ENCODE results near the gene RABGAP1. TPM values are rescaled to one million over a fixed set of nuclear protein-coding genes. Genes with fewer than 3 reads are reported as not detected.

Gene RABGAP1
- total RNA-seq, 1 donor from 2014 or later: 60.2 TPM

DNA sequence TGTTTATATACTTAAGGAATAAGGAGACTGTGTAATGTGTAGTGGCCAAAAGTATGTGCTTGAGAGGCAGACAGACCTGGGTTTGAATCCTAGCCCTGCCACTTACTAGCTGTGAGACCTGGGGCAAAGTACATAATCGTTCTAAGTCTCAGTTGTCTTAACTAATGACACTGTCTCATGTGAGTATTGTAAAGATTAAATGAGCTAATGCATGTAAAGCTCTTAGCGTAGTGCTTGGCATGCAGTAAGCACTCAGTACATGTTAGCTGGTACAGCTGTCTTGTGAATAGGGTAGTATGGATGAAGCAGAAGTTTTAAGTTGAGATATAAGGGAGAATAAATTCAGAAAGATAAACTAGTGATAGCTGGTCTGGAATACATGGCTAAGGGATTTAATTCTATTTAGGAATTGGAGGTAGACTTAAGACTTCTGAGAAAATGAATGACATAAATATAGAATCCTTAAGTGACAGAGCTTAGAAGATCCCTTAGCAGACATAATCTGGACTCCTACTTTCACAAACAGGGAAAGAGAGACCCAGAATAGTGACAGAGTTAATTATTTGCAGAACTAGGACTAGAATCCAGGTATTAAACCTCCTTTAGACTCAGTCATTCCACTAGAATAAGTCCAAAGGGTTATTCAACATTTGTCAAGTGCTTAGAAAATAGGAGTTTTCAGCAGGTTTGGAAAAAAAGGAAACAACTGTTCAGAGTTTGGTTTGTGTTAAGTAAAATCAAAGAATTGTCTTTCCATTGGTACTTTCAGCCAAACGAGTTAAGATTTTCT is 105.8 kb downstream of the RABGAP1 start:
- Histone ChIP-seq H3K4me1 (peaks cover 13% of the 10 kb centered on the region), H3K9me3 (no peaks in the 10 kb centered on the region), H3K4me3 (no peak overlapping the region), H3K36me3 (no peaks in the 10 kb centered on the region), H3K27me3 (no peaks in the 10 kb centered on the region), H3K27ac (peak overlapping the region; percentile 15)
- no peak for DNase-seq (ENCODE audit: extremely low spot score in 2 of 2)
- TF ChIP-seq, protein P1, sequence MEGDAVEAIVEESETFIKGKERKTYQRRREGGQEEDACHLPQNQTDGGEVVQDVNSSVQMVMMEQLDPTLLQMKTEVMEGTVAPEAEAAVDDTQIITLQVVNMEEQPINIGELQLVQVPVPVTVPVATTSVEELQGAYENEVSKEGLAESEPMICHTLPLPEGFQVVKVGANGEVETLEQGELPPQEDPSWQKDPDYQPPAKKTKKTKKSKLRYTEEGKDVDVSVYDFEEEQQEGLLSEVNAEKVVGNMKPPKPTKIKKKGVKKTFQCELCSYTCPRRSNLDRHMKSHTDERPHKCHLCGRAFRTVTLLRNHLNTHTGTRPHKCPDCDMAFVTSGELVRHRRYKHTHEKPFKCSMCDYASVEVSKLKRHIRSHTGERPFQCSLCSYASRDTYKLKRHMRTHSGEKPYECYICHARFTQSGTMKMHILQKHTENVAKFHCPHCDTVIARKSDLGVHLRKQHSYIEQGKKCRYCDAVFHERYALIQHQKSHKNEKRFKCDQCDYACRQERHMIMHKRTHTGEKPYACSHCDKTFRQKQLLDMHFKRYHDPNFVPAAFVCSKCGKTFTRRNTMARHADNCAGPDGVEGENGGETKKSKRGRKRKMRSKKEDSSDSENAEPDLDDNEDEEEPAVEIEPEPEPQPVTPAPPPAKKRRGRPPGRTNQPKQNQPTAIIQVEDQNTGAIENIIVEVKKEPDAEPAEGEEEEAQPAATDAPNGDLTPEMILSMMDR (IDR thresholded peaks at IDR 0.05): no peak
- TF ChIP-seq POLR2A (IDR thresholded peaks at IDR 0.05): no peak
- TF ChIP-seq POLR2AphosphoS5 (IDR thresholded peaks at IDR 0.05; ENCODE audit: insufficient read depth in 1 of 2, low read depth in 1 of 2): no peak
- intact Hi-C loops (cut with DNase I): no loop called here

DNA sequence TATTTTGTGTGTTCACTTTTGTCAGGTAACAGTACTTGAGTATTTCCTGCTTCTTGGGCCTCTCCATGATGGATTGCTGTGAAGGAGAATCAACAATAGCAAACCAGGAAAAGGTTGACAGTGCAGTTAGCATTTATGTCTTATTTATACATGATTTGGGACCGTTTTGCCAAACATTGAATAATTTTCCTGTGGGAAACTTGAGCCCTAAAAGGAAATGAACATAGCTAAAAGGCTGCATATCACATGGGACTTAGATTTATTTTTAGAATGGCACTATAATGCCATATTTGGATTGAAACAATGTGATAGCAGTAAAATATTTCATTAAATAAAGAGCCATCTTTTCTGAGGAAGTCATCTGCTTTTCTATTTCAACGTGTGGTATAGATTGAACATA is 107.9 kb downstream of the RABGAP1 start:
- Histone ChIP-seq H3K36me3 (no peaks in the 10 kb centered on the region), H3K27me3 (no peaks in the 10 kb centered on the region), H3K27ac (peak overlapping the region; percentile 65), H3K4me3 (no peak overlapping the region), H3K9me3 (no peaks in the 10 kb centered on the region), H3K4me1 (peaks cover 13% of the 10 kb centered on the region)
- TF ChIP-seq POLR2AphosphoS5 (IDR thresholded peaks at IDR 0.05; ENCODE audit: insufficient read depth in 1 of 2, low read depth in 1 of 2): peak in 1 of 2 donors; percentile 57
- TF ChIP-seq, protein P1 (IDR thresholded peaks at IDR 0.05): no peak
- DNase-seq (ENCODE audit: extremely low spot score in 2 of 2): no peak
- intact Hi-C loops (cut with DNase I): no loop called here

DNA sequence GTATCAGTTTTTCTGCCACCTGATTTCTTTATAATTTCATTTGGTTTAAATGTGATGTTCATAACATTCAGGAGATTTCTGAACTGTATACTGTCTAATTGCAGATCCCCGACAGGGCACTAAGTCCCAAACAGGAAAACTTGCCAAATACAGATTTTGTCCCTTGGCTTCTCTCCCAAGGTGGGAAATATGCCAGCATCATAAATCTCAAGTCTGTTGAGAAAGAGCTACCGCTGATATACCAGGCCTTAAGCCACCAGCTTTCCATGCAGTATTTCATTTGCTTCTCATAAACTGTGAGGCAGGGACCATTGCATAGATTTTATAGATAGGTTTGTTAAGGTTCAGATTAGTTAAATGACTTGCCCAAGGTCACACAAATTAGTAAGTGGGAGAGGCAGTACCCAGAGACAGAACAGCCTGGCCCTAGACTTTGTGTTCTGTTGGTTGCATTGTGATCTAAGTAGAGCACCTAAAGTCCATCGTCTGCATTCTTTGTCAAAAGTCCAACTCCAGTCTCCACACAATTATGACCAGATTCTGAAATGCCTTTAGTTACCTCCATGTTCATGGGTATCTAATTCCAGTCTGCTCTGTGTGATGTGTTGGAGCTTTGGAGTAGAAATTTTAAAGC is 108.9 kb downstream of the RABGAP1 start:
- H3K9me3 ChIP-seq: no peaks in the 10 kb centered on the region
- peaks cover 13% of the 10 kb centered on the region for H3K4me1 ChIP-seq
- DNase-seq (ENCODE audit: extremely low spot score in 2 of 2): no peak
- TF ChIP-seq, protein P1 (IDR thresholded peaks at IDR 0.05): no peak
- TF ChIP-seq POLR2AphosphoS5 (IDR thresholded peaks at IDR 0.05; ENCODE audit: insufficient read depth in 1 of 2, low read depth in 1 of 2) (no peak), POLR2A (IDR thresholded peaks at IDR 0.05) (no peak)
- no peaks in the 10 kb centered on the region for H3K36me3 ChIP-seq
- intact Hi-C loops (cut with DNase I): no loop called here
- H3K27ac ChIP-seq: peak overlapping the region; percentile 65
- H3K27me3 ChIP-seq: no peaks in the 10 kb centered on the region
- H3K4me3 ChIP-seq: no peak overlapping the region

DNA sequence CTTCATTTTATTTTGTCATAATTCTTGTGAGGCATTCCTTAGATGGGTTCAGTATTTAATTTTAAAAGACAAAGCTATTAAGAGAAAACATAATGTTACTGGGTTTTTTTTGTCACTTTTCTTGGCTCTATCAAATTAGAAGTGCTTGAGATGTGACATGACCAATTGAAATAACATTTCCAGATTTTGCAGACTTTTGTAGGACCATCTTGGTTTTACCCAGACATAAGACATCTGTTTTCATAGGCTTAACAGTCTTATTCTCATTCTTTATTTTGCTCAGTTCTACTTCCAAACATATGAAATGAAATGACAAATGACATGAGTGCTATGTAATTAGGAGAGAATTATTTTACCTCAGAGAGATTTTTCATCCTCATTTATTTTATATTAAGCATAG is 112.2 kb downstream of the RABGAP1 start:
- Histone ChIP-seq H3K27me3 (no peaks in the 10 kb centered on the region), H3K27ac (no peak overlapping the region), H3K9me3 (no peaks in the 10 kb centered on the region), H3K4me3 (no peak overlapping the region), H3K36me3 (no peaks in the 10 kb centered on the region), H3K4me1 (peaks cover 12% of the 10 kb centered on the region)
- TF ChIP-seq POLR2A (IDR thresholded peaks at IDR 0.05): no peak
- TF ChIP-seq POLR2AphosphoS5 (IDR thresholded peaks at IDR 0.05; ENCODE audit: insufficient read depth in 1 of 2, low read depth in 1 of 2): no peak
- TF ChIP-seq, protein P1 (IDR thresholded peaks at IDR 0.05): no peak
- no peak for DNase-seq (ENCODE audit: extremely low spot score in 2 of 2)
- intact Hi-C loops (cut with DNase I): no loop called here

DNA sequence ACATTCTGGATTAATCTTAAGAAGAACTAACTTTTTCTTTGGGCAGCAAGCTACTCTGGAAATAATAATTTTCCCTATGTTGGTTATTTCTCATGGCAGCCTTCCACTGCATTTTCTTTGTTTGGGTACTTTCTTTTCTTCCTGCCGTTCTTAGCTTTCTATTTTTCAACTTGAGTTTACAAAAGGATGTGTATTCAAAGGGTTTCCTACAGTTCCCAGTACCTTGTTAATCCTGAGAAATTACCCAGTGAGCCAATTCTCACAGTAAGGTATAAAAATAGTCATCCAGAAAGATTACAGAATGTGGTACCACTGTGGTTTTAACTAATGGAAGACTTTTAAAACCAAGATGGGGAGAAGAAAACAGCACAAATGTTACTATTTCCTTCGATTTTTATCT is 112.9 kb downstream of the RABGAP1 start:
- DNase-seq (ENCODE audit: extremely low spot score in 2 of 2): no peak
- H3K4me3 ChIP-seq: no peak overlapping the region
- TF ChIP-seq, protein P1 (IDR thresholded peaks at IDR 0.05): no peak
- TF ChIP-seq POLR2A (IDR thresholded peaks at IDR 0.05) (no peak), POLR2AphosphoS5 (IDR thresholded peaks at IDR 0.05; ENCODE audit: insufficient read depth in 1 of 2, low read depth in 1 of 2) (no peak)
- intact Hi-C loops (cut with DNase I): no loop called here
- H3K4me1 ChIP-seq: peaks cover 5% of the 10 kb centered on the region
- no peaks in the 10 kb centered on the region for H3K36me3 ChIP-seq
- H3K9me3 ChIP-seq: no peaks in the 10 kb centered on the region
- no peaks in the 10 kb centered on the region for H3K27me3 ChIP-seq
- H3K27ac ChIP-seq: no peak overlapping the region

All from vagina (tissue), 2 donors.